ENCODE measurements around the gene NRG3.

DNA sequence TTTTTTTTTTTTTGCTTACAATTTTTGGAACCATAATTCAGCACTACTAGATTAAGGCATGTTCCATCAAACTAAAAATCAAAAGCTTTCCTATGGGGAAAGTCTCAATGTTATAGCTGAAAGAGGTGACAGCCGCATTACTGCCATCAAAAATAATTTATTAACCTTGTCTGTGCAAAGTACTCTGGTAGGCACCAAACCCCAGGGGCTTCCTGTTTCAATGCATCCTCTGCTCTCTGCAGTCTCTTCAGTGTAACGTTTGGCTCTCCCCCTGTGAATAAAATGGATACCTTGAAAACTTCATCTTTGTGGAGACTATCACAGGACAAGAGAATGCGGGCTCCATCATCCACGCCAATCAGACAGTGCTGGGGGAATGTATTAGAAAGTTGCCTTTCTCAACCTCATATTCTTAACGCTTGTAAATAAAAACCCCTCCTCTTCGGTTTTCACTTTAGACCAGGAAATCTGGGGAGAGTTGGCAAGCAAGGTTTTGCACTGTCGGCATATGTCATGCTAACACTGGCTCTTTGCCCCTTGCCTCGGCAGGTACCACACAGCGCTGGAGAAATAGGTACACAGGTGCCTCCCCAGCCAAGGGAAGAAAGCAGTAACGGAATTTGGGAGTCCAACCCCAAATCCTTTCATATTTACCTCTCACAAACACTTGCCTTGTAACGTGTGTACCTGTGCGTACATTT is 1.6 kb upstream of the NRG3 start:
- TF ChIP-seq, protein P1, sequence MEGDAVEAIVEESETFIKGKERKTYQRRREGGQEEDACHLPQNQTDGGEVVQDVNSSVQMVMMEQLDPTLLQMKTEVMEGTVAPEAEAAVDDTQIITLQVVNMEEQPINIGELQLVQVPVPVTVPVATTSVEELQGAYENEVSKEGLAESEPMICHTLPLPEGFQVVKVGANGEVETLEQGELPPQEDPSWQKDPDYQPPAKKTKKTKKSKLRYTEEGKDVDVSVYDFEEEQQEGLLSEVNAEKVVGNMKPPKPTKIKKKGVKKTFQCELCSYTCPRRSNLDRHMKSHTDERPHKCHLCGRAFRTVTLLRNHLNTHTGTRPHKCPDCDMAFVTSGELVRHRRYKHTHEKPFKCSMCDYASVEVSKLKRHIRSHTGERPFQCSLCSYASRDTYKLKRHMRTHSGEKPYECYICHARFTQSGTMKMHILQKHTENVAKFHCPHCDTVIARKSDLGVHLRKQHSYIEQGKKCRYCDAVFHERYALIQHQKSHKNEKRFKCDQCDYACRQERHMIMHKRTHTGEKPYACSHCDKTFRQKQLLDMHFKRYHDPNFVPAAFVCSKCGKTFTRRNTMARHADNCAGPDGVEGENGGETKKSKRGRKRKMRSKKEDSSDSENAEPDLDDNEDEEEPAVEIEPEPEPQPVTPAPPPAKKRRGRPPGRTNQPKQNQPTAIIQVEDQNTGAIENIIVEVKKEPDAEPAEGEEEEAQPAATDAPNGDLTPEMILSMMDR (IDR thresholded peaks at IDR 0.05; ENCODE audit: low read depth, low read length, poor library complexity, severe bottlenecking) = no peak
- no peak for TF ChIP-seq EZH2phosphoT487 (IDR thresholded peaks at IDR 0.05; ENCODE audit: borderline replicate concordance, low read length)

Measured in DOHH2 (cell line).